Muscle of back (tissue), 13 donors: ENCODE data around the gene CUL7. TPM values are rescaled to one million over a fixed set of nuclear protein-coding genes. Genes with fewer than 3 reads are reported as not detected.
A peak's percentile ranks its signal among the peaks of the same experiment; 100 is the strongest.
"Not testable (repeated sequence)": the region's sequence is repeated elsewhere in the genome, so short reads cannot be mapped to it uniquely, and the experiment has no call there.

ENCODE experiments used
- DNase-seq, 3 donors: peaks; one replicate each; pipeline versions ENCODE4 v3.0.0 to v3.0.0-alpha.2; 2013
- long read RNA-seq, 9 donors: transcript quantifications; one replicate each; lab custom pipeline, GENCODE V29; 2026
- polyA plus RNA-seq, 10 donors: library from polyadenylated mRNA; unstranded; fragments of 120-200 nt; gene quantifications; one replicate each; pipeline ENCODE4 v1.2.1, GENCODE V29; 2013; ENCODE audit not compliant: insufficient read length in 10 of 10

Gene CUL7
- 10 to 100 TPM; 33.5 to 43.4 (median 37.8) TPM for polyA plus RNA-seq
- long read RNA-seq, donor 1, full-length matches to known transcripts: 1 of 9 reads
- long read RNA-seq, donor 1, partial matches to known transcripts: 8 of 9 reads
- long read RNA-seq, donor 1, other reads (novel, unspliced or antisense): 0 of 9 reads
- long read RNA-seq, donor 2, full-length matches to known transcripts: 1 of 1 reads
- long read RNA-seq, donor 2, partial matches to known transcripts: 0 of 1 reads
- long read RNA-seq, donor 2, other reads (novel, unspliced or antisense): 0 of 1 reads
- long read RNA-seq, donor 3: 0 reads
- long read RNA-seq, donor 4: 0 reads
- long read RNA-seq, donor 5: 0 reads
- long read RNA-seq, donor 6, full-length matches to known transcripts: 1 of 1 reads
- long read RNA-seq, donor 6, partial matches to known transcripts: 0 of 1 reads
- long read RNA-seq, donor 6, other reads (novel, unspliced or antisense): 0 of 1 reads
- long read RNA-seq, donor 7, partial matches to known transcripts: 7 of 7 reads
- long read RNA-seq, donor 7, other reads (novel, unspliced or antisense): 0 of 7 reads
- long read RNA-seq, donor 8, full-length matches to known transcripts: 2 of 2 reads
- long read RNA-seq, donor 8, partial matches to known transcripts: 0 of 2 reads
- long read RNA-seq, donor 8, other reads (novel, unspliced or antisense): 0 of 2 reads
- long read RNA-seq, donor 9: 0 reads

DNA sequence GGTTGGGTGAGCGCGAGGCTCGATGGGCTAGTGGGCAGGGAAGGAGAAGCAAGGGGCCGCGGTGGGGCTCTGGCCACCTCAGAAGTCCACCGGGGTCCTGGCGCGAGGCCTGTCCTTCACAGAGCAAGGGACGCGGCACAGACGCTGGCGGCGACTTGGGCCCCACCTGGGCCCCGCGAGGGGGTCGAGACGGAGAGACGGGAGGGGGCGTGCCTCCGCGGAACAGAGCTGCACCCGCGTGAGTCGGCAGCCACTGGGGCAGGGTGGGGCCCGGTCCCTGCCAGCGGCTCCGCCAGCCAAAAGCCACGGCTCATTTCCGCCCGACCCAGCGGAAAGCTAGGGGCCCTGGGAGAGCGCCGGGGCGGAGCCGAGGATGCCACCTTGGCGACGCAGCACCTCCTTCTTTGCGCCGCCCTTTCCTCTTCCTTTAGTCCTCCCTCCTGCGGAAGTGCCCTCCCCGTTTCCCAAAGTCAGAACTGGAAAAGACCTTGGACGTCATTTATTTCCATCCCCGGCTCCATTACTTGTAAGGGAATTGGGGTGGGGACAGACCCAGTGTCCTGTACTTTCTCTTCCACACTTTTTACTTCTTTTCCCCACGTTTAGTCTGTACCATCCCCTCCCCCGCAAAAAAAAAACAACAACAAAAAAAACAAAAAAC, at the start of gene CUL7:
Gene CUL7, minus strand, starts transcription at position 307 of the 661 bp plus-strand sequence. CDS start 1,063 bp downstream, outside the sequence.
- DNase-seq: peak; percentile 96 to 98 (median 96)

DNA sequence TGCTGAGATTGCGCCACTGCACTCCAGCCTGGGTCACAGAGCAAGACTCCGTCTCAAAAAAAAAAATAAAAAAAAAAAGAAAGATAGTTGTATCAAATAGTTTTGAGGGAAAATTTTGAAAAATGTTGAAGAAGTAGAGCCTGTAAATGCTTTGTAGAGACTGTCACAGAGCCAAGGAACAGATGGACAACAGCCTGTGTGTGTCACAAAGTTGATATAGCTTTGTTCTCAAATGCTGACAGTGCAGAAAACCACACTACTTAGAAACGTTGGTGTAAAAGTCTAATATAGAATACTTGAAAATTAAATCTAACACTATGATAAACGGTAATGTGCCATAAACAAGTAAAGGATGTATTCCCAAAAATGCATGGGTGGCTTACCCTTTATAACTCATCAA, 47.8 kb upstream of the CUL7 start:
- no peak for DNase-seq

DNA sequence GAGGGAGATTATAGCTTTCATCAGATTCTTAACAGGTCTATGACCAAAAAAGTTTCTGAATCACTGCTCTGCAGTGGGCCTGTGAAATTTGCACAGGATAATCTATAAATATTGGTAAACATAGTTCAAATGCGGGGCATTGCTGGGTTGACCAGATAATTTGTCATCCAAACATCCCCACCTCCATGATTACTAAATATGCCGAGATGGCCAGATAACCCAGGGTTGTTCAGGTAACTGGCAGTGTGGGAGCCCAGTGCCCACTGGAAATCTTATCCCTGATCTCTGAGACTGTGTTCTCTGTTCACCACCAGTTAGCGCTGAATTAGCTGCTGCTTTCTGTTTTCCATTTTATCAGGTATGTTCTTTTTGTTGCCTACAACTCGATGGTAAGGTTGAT, 43.9 kb upstream of the CUL7 start:
- DNase-seq: no peak

DNA sequence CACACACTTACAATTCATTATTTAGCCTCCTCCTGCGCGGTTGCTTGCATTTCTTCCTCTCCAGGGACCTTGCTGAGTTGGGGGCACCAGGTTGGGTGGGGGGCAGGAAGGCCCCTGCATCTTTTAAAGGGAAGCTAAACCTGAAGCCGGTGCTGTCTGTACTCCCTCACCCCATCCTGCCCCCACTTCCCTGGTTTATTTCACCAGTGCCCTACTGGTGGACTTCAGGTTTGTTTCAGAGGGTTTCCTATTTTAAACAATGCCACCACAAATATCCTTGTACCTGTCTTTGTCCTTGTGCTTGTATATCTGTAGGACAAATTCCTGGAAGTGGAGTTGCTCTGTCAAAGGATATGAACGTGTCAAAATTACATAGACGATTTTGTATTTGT, 43.4 kb upstream of the CUL7 start:
- no peak for DNase-seq

DNA sequence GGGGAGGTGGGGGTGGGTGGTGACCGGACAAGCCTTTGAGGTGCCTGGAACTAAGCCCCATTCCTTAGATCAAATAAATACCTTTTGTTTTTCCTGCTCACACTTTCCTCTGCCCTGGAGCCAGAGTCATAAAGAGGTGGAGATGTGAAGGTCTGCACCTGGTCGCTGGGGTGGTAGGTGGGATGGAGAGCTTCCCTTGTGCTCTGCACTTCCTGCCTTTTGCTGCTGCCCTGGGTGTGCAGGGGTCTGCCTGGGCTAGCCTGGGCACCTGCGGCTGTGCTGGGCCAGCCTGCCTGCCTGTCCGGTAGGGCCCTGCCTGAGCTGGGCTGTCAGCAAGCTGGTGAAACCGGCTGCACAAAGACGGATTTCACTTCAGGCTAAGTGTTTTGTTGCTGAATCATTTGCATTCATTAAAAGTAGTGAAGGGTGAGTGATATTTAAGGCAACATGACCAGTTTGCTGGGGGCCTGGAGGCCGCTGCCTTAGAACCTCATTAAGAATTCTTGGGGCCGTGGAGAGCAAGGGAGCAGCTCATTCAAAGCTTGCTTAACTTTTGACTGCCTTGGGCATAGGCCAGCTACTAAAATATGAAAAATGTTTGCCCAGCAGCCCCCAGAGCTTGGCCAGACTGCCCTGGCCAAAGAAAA, 42.9 kb upstream of the CUL7 start:
- peak in 1 of 3 donors; percentile 61 for DNase-seq

DNA sequence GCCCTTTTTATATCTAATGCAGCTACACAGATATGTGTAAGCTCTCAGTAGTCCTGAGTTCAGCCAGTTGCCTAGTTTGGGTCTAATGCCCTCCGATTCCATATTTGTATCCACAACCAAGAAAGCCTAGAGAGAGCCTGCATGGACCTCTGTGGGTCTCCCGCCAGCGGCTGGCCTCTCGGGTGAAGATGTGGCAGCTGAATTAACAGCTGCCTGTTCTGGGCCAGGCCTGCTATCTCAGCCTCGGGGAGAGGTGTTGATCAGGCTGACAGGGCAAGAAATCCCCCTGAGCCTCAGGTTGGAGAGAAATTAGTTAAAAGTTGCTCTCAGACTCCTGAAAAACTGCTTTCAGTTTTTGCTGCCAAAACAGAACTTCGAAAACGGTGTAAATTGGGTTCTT, 42.3 kb upstream of the CUL7 start:
- DNase-seq: no peak

DNA sequence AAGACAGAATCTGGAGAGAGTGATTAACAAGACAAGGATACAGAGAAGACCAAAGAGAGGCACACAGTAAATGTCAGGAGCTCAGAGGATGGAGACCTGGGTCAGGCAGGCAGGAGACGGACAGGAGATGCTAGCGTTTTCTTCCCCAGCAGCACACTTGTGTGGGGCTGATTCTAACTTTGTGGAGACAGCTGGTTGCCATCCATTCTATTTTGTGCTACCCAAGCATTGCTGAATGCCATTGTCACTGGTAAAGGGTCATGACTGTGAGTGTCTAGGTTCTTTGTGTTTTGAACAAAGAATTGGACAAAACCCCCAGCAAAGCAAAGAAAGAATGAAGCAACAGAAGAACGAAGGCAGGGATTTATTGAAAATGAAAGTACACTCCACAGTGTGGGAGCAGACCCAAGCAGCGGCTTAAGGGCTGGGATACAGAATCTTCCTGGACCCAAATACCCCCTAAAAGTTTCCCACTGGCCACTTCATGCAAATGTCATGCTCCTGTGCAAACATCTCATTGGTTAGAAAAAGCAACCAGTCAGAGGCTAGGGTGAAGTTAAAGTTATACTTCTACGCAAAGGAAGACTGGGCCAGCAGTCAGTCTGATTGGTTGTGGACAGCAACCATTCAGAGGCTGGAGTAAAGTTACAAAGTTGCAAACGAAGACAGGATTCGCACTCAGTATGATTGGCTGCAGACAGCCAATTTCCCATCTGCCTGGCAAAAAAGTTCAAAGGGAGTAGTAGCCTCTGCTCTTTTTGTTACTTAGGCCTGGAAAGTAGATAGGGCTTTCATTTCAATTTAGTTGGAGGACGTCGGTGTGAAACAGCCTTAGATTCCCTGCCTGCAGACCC, 40.0 kb upstream of the CUL7 start:
- DNase-seq: peak; percentile 67 to 83 (median 77)

DNA sequence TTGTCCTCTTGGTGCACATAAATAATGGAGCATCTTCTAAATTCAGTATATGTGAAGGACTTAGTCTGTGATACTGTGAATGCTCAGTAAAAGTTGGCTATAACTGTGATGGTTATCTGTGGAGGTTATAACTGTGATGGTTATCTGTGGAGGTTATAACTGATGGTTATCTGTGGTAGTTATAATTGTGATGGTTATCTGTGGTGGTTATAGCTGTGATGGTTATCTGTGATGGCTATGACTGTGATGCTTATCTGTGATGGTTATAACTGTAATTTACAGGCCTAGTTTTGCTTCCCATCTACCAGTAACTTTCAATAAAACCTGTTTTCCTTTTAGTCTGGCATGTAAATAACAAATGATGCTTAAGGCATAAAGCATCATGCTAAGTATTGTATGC, 39.0 kb upstream of the CUL7 start:
- no peak for DNase-seq

DNA sequence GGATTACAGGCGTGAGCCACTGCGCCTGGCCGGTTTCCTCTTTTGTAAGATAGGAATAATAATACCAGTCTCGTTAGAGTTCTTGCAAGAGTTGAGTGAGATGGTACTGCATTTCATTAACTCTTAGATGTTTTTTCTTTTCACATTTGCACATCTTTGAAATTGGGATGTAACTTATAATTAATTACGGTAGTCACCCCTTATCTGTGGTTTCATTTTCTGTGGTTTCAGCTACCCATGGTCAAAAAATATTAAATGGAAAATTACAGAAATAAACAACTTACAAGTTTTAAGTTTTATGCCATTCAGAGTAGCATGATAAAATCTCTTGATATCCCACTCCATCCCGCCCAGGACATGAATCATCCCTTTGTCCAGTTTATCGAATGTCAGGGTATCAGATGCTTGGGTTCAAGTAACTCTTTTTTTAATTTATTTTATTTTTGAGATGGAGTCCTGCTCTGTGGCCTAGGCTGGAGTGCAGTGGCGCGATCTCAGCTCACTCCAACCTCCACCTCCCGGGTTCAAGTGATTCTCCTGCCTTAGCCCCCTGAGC, 37.9 kb upstream of the CUL7 start:
- no peak for DNase-seq

DNA sequence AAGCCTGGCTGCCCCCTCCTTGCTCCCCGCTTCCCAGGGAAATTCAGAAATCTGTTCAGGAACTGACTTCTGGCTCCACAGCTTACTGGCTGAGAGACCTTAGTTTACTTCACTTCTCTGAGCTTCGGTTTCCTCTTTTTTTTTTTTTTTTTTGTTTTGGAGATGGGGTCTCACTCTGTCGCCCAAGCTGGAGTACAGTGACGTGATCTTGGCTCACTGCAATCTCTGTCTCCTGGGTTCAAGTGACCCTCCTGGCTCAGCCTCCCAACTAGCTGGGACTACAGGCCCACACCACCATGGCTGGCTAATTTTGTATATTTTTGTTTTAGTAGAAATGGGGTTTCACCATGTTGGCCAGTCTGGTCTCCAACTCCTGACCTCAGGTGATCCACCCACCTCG, 37.4 kb upstream of the CUL7 start:
- DNase-seq: no peak

DNA sequence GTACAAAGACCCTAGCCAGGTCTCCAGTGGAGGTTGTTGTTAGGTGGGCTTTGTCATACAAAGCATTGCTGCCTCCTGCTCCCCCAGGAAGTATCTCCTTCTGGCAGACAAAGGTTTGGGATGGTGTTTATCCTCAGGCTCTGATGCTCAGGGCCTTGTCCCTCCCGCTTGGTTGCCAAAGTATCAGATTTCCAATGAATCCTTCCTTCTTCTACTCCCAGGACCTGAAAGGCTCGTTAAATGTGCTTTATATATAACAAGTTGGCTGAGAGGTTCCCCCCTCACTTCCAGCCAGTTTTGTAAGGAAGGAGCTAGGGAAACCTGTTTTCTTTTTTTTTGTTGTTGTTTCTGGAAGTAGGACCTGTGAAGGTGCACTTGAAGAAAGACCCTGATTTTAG, 36.9 kb upstream of the CUL7 start:
- DNase-seq: peak in 2 of 3 donors; percentile 53 to 73

DNA sequence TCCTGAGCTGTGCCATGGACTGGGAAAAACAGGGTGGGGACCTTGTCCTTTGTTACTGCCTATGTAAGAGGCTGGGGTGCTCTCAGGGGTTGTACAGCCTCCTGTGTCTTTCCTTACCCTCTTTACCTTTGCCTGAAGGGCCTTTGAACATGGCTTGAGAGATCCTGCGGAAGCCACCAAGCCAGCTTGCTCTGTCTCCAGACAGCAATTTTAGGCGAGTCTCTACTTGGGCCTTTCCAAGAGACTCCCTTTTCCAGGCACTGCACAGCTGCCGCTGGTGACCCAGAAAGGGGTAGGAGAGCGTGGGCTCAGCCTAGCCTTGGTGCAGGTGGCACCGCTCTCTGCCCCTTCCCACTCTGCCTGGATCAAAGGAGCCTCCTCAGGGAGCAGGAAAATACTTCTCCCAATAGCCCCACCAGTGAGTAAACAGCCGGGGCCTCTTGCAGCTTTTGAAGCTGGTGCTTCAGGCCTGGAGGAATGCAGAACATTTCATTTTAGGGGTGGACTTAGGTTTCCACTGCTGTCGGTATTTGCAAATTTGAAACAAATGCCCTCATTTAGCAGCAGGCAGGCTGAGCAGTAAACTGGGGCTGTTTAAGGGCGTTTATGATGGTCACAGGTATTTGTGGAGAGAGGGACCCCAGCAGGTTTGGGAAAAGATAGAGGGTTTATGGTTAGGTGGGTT, 36.4 kb upstream of the CUL7 start:
- DNase-seq: peak in 1 of 3 donors; percentile 30

DNA sequence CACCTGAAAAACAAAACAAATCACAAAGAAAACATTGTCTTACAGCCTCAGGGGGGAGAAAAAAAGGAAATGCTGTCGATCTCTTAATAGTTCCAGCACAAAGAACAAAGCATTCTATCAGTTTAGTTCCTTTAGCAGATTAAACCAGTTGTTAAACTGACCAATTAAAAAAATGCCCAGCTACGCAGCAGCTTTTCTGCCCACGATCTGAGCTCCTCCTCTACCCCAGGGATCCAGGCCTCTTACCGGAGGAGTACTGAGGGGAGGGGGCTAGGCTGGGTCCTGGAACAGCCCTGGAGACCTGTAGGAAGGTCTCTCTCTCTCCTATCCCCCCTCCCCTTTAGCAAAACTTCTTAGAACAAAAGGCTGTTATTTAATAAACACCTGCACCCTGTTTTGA, 35.8 kb upstream of the CUL7 start:
- no peak for DNase-seq

DNA sequence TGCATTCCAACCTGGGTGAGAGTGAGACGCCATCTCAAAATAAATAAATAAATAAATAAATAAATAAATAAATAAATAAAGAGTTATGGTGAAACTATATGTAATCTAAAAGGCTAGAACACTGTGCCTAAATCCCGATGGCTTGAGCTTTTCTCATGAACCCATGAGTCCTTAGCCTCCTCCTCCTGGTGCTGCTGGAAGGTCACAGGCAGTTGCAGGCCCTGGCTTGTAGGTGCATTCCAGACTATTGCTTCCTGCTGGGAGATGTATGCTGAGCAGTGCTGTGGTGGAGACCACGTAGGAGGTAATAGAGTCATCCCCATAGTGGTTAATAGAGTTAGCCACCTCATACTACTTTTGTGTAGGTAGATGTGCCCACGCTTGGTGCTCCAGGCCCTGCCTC, 35.0 kb upstream of the CUL7 start:
- no peak for DNase-seq

DNA sequence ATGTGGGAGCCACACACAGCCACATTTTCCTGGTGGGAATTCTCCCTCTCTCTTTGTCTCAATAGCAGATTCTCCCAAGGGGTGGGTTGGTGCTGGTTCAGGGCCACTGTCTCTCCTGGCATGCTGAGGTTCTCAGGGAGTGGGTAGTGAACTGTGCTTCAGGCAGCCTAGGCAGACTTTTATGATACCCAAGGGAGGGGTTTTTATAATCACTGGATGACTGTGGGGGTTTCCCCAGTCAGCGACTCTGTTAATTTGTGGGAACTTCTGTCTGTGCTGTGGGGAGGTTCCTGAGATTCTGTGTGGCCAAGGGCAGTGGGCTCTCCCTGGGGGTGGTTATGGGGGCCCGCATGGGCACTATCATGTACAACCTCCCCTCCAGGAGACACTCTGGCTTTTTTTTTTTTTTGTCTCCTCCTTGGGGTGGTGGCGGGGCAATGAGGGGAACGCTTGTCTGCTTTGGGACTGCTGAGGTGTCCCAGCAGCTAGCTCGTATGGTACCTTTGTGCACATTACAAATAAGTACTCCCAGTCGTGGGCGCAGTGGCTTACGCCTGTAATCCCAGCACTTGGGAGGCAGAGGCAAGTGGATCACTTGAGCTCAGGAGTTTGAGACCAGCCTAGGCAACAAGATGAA, 32.5 kb upstream of the CUL7 start:
- no peak for DNase-seq

DNA sequence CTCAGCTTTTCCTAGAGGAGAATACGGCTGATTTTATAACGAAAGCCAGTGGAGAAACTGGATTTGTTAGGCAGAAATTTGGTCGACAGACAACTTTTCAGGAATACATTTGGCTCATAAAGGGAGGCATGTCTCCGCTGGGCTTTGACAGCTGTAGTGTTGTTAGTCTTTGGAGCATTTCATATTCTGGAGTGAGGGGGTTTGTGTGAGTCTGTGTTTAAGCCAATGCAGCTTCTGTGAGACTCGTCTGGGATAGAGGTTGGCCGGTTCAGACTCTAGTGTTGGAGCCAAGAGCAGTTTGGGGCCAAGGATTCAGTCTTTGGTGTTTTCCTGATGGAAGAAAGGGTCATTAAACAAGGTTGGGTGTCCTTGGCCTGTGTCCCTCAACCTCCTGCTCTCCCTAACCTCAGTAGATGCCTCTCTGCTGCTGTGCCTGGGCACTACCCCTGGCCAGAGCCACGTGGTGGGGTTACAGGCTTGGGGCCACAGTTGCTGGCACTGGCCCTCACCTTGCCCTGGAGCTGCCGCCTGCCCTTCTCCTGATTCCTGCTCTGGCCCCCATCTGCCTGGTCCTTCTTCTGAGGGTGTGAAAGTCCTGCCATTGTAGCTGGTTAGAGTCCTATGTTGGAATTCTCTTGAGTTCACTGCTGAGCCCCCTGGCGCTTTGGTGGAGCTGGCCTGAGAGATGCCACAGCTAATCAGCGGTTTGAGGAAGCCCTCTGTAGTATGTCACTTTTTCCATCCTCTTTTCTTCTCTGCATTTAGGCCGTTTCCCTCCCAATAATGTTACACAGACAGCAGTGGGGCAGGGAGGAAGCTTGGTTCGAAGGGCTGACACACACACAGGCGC, 29.4 kb upstream of the CUL7 start:
- DNase-seq: peak in 2 of 3 donors; percentile 79 to 86

DNA sequence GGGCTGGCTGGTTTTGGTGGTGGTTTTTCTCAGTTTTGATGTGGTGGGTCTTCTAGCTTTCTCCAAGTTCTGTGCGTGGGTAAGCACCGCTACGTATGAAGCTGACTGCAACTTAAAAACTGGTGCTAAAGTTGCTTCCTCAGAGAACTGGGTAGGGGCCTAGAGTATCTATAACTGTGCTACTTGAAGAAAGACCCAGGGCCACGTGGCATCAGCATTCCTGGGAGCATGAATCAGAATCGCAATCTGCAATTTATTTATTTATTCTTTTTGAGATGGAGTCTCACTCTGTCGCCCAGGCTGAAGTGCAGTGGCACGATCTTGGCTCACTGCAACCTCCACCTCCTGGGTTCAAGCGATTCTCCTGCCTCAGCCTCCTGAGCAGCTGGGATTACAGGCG, 28.3 kb upstream of the CUL7 start:
- DNase-seq: not testable (repeated sequence)

DNA sequence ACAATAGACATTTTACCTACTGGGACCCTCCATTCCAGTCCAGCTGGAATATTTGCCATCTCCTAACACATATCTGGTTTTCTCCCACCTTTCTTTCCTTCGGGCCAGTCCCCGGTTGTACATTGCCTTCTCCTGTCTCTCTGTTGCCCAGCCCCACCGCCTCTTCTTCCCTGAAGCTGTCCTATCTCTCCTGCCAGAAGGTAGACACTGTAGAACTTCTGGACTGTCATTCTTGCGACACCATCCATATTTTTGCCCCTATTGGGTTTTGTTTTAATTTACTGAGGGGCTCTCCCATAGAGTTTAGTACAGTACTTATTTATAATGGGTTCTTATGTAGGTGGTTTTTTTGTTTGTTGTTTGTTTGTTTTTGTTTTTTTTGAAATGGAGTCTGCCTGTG, 27.4 kb upstream of the CUL7 start:
- no peak for DNase-seq

DNA sequence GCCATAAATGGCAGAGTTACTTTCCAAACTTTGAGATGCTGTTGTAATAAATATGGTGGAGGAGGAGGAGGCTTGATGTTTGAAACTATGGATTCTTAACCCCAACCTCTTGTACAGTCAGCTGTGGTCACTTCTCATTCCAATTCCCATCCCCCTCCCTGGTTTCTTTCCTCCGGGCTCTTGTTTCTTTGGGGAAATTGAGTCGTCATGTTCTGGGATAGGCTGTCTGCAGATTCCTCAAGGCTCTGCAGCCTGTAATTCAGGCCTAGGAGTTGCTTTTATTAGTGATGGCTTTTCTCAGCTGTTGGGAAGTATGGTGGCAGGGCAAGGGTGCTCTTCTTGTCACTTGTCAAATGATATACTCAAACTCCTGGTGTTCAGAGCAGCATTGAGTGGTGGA, 25.0 kb upstream of the CUL7 start:
- peak in 1 of 3 donors; percentile 83 for DNase-seq
